Osteoblast (primary cell): ENCODE data around the gene DNAJC5. TPM values are rescaled to one million over a fixed set of nuclear protein-coding genes. Genes with fewer than 3 reads are reported as not detected.

Experiments
- DNase-seq: peaks from one replicate; pipeline ENCODE4 v3.0.0; 2011; ENCODE audit warnings: low spot score, mixed read lengths; ENCODE audit not compliant: insufficient read length; ENCODE audit errors: missing footprints
- H2AFZ ChIP-seq: 2 replicates; pipeline ENCODE4 v1.6.0; 2011; ENCODE audit warnings: mild to moderate bottlenecking, low read length
- H3K27ac ChIP-seq: 2 replicates; pipeline ENCODE4 v1.5.1; 2011; ENCODE audit warnings: mild to moderate bottlenecking, low read depth, low read length, moderate library complexity
- H3K27me3 ChIP-seq: 2 replicates; pipeline ENCODE4 v1.6.0; 2012; ENCODE audit warnings: mild to moderate bottlenecking, control low read depth, inconsistent platforms, low read length, moderate library complexity; ENCODE audit not compliant: insufficient read depth
- H3K36me3 ChIP-seq: 2 replicates; pipeline ENCODE4 v1.5.1; 2011; ENCODE audit warnings: mild to moderate bottlenecking, low read length, control low read depth, moderate library complexity; ENCODE audit not compliant: insufficient read depth
- H3K4me1 ChIP-seq: 2 replicates; pipeline ENCODE4 v1.5.1; 2011; ENCODE audit warnings: mild to moderate bottlenecking, low read length, control low read depth, moderate library complexity; ENCODE audit not compliant: insufficient read depth
- H3K4me2 ChIP-seq: 2 replicates; pipeline ENCODE4 v1.6.0; 2011; ENCODE audit warnings: mild to moderate bottlenecking, low read length; ENCODE audit not compliant: insufficient read depth
- H3K4me3 ChIP-seq: fragments of 200-600 bp; sonication (generic); 3 replicates; pipeline ENCODE4 v1.5.1; 2012; ENCODE audit warnings: mild to moderate bottlenecking, low read length, inconsistent platforms; ENCODE audit not compliant: insufficient read depth
- H3K79me2 ChIP-seq: 2 replicates; pipeline ENCODE4 v1.6.0; 2012; ENCODE audit warnings: mild to moderate bottlenecking, low read length, control low read depth, inconsistent platforms; ENCODE audit not compliant: insufficient read depth
- H3K9me3 ChIP-seq: 2 replicates; pipeline ENCODE4 v1.5.1; 2011; ENCODE audit warnings: low read depth, low read length, control low read depth
- H4K20me1 ChIP-seq: 2 replicates; pipeline ENCODE4 v1.6.0; 2012; ENCODE audit warnings: mild to moderate bottlenecking, low read length, control low read depth; ENCODE audit not compliant: insufficient read depth
- CTCF ChIP-seq: IDR thresholded peaks from 2 replicates; pipeline ENCODE4 v1.5.1; 2011; ENCODE audit warnings: mild to moderate bottlenecking, low read depth, low read length, moderate library complexity; ENCODE audit errors: extremely low read depth
- total RNA-seq: library from RNA; depleted of rRNA; stranded (reverse); fragments of >200 nt; gene quantifications from 2 replicates; pipeline ENCODE4 v1.2.3, GENCODE V29; 2012

The DNAJC5 gene
- total RNA-seq, 1 donor: 53.9 TPM

- H3K27me3 ChIP-seq: no peaks in the 10 kb centered on the region
- H3K36me3 ChIP-seq: peaks cover 20% of the 10 kb centered on the region
- peaks cover 3% of the 10 kb centered on the region for H3K4me1 ChIP-seq
- H3K4me2 ChIP-seq: no peak overlapping the region
- H3K79me2 ChIP-seq: peaks cover 50% of the 10 kb centered on the region
- no peaks in the 10 kb centered on the region for H3K9me3 ChIP-seq
- no peak overlapping the region for H2AFZ ChIP-seq
- TF ChIP-seq CTCF: no peak
- H3K27ac ChIP-seq: no peak overlapping the region
- H3K4me3 ChIP-seq: no peak overlapping the region
- no peak for DNase-seq
- peaks cover 70% of the 10 kb centered on the region for H4K20me1 ChIP-seq
These were observed 48.8 kb downstream of the DNAJC5 start for GRCh38 chr20:63943808-63944077.

GRCh38 chr20:63944078-63944941 lies 49.4 kb downstream of the DNAJC5 start:
- H4K20me1 ChIP-seq: peaks cover 70% of the 10 kb centered on the region
- no peak for TF ChIP-seq CTCF

GRCh38 chr20:63945031-63945658 lies 50.2 kb downstream of the DNAJC5 start:
- peaks cover 17% of the 10 kb centered on the region for H3K36me3 ChIP-seq
- no peak for TF ChIP-seq CTCF

More at GRCh38 chr20:63944078-63944941, 49.4 kb downstream of the DNAJC5 start:
- Histone ChIP-seq H3K4me1 (peaks cover 8% of the 10 kb centered on the region), H3K79me2 (peaks cover 53% of the 10 kb centered on the region), H3K4me3 (no peak overlapping the region), H3K27ac (no peak overlapping the region), H2AFZ (no peak overlapping the region), H3K36me3 (peaks cover 20% of the 10 kb centered on the region), H3K4me2 (no peak overlapping the region), H3K9me3 (no peaks in the 10 kb centered on the region), H3K27me3 (no peaks in the 10 kb centered on the region)
- no peak for DNase-seq

More at GRCh38 chr20:63945031-63945658, 50.2 kb downstream of the DNAJC5 start:
- no peak overlapping the region for H3K27ac ChIP-seq
- DNase-seq: no peak
- H3K27me3 ChIP-seq: no peaks in the 10 kb centered on the region
- no peak overlapping the region for H2AFZ ChIP-seq
- no peaks in the 10 kb centered on the region for H3K9me3 ChIP-seq
- peaks cover 9% of the 10 kb centered on the region for H3K4me1 ChIP-seq
- H4K20me1 ChIP-seq: peaks cover 76% of the 10 kb centered on the region
- no peak overlapping the region for H3K4me2 ChIP-seq
- H3K4me3 ChIP-seq: no peak overlapping the region
- H3K79me2 ChIP-seq: peaks cover 60% of the 10 kb centered on the region
